SHP77 (cell line): Measurements from ENCODE around the gene MYEF2.

Source experiments
- DNase-seq, 2 experiments: peaks; one replicate each; lab custom pipeline; 2025; lab: John Stamatoyannopoulos, UW

MYEF2 gene

GRCh38 chr15:48086576-48086975, 91.5 kb downstream of the MYEF2 start:
- no peak for DNase-seq

GRCh38 chr15:48086133-48086532, 92.0 kb downstream of the MYEF2 start:
- peak; percentile 6 to 7 for DNase-seq

GRCh38 chr15:48085591-48085930, 92.5 kb downstream of the MYEF2 start:
- DNase-seq = no peak

- peak; percentile 41 to 53 for DNase-seq
Observed at GRCh38 chr15:48084759-48085590, 93.1 kb downstream of the MYEF2 start.
